ENCODE measurements around the gene AMPH. TPM values are rescaled to one million over a fixed set of nuclear protein-coding genes. Genes with fewer than 3 reads are reported as not detected.
A peak's percentile ranks its signal among the peaks of the same experiment; 100 is the strongest.

AMPH gene
- total RNA-seq, 1 experiment from 2014 or later, result not detected

GRCh38 chr7:38372290-38372689 lies 258.9 kb downstream of the AMPH start:
- TF ChIP-seq EZH2 (IDR thresholded peaks at IDR 0.05; ENCODE audit: low read depth) (no peak), CTCF (conservative IDR thresholded peaks at IDR 0.05) (no peak)
- Histone ChIP-seq H4K20me1 (ENCODE audit: insufficient read depth) (no peaks in the 10 kb centered on the region), H3K79me2 (ENCODE audit: low read depth) (no peaks in the 10 kb centered on the region), H3K4me3 (no peak overlapping the region), H3K4me1 (replicated peaks; ENCODE audit: insufficient read depth) (no peaks in the 10 kb centered on the region), H3F3A (ENCODE audit: insufficient read depth, low read depth) (no peaks in the 10 kb centered on the region), H3K9me2 (ENCODE audit: insufficient read depth) (no peaks in the 10 kb centered on the region), H3K27ac (no peak overlapping the region), H3K27me3 (ENCODE audit: insufficient read depth, low read depth) (0 out of 2 replicates have a peak, but pooled peaks cover 2% of the 10 kb centered on the region), H3K36me3 (ENCODE audit: low read depth) (no peaks in the 10 kb centered on the region), H2AFZ (no peak overlapping the region), H3K4me2 (no peak overlapping the region), H3K9me3 (ENCODE audit: insufficient read depth, low read depth) (no peaks in the 10 kb centered on the region)
- no TSS peak for BruUV-seq (replicated peaks)
- ChIA-PET CTCF (no interaction called here), POLR2A (ENCODE audit: unreplicated experiment) (no interaction called here)
- intact Hi-C loops (cut with micrococcal nuclease; ENCODE audit: unreplicated experiment), result no loop called here
- DNase-seq, result no peak

DNA sequence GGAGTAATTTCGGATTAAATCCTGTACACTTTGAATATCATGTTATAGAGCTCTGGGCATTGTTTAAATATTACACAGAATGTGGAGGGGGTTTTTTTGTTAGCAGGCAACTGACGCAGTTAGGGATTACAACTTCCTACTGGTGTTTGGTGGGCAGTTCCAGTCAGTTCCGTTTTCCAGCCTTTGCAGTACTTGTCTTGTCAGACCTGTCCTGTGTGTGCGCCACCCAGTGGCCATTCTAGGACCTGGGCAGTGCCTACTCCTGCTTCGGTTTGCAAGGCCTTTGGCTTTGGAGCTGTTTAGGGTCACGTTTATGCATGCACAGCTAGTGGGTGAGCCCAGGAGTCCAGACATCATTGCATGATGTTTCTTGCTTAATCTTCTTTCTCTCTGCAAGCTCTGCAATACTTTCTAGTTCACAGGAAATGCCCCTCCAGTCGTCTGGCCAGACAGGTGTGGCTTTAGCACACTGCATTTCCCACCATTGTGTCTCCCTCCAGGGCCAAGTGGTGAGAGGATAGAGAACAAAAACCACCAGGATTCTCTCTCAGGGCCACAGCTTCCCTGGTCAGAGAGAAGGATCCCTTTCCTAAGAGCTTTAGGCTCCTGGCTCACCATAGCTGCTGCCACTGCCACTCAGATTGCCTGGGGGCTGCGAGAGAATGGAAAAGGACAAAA lies 261.2 kb downstream of the AMPH start:
- ChIA-PET CTCF (interaction anchor here (0.9 to 1.4 kb wide), 4 partner anchors 12 to 154 kb away, joined by 3 to 5 read pairs (median 4); no protein-coding TSS in a partner anchor), POLR2A (ENCODE audit: unreplicated experiment) (no interaction called here)
- no peak overlapping the region for H3K27ac ChIP-seq
- no peaks in the 10 kb centered on the region for H3K27me3 ChIP-seq (ENCODE audit: insufficient read depth, low read depth)
- H3K79me2 ChIP-seq (ENCODE audit: low read depth), result no peaks in the 10 kb centered on the region
- DNase-seq, result peak; percentile 53 to 77
- H3K9me3 ChIP-seq (ENCODE audit: insufficient read depth, low read depth), result no peaks in the 10 kb centered on the region
- no peaks in the 10 kb centered on the region for H3K36me3 ChIP-seq (ENCODE audit: low read depth)
- BruUV-seq (replicated peaks), result no TSS peak
- no peak overlapping the region for H3K4me2 ChIP-seq
- TF ChIP-seq CTCF (conservative IDR thresholded peaks at IDR 0.05) (peak; percentile 84), EZH2 (IDR thresholded peaks at IDR 0.05; ENCODE audit: low read depth) (no peak)
- intact Hi-C loops (cut with micrococcal nuclease; ENCODE audit: unreplicated experiment), result loop anchor here (1.0 to 2.0 kb wide), 2 partner anchors 263 to 469 kb away; no protein-coding TSS in a partner anchor
- no peaks in the 10 kb centered on the region for H3K9me2 ChIP-seq (ENCODE audit: insufficient read depth)
- H4K20me1 ChIP-seq (ENCODE audit: insufficient read depth), result no peaks in the 10 kb centered on the region
- no peak overlapping the region for H2AFZ ChIP-seq
- H3K4me1 ChIP-seq (replicated peaks; ENCODE audit: insufficient read depth), result no peaks in the 10 kb centered on the region
- H3K4me3 ChIP-seq, result no peak overlapping the region
- no peaks in the 10 kb centered on the region for H3F3A ChIP-seq (ENCODE audit: insufficient read depth, low read depth)

- no peaks in the 10 kb centered on the region for H4K20me1 ChIP-seq (ENCODE audit: insufficient read depth)
- H3K9me2 ChIP-seq (ENCODE audit: insufficient read depth), result no peaks in the 10 kb centered on the region
- intact Hi-C loops (cut with micrococcal nuclease; ENCODE audit: unreplicated experiment), result loop anchor here (2.0 kb wide), 1 partner anchor 261 kb away; no protein-coding TSS in a partner anchor
- H2AFZ ChIP-seq, result no peak overlapping the region
- no peaks in the 10 kb centered on the region for H3K36me3 ChIP-seq (ENCODE audit: low read depth)
- H3K4me1 ChIP-seq (replicated peaks; ENCODE audit: insufficient read depth), result no peaks in the 10 kb centered on the region
- no peaks in the 10 kb centered on the region for H3K79me2 ChIP-seq (ENCODE audit: low read depth)
- ChIA-PET CTCF (interaction anchor here (0.5 kb wide), 1 partner anchor 1196 kb away, joined by 3 read pairs; no protein-coding TSS in a partner anchor), POLR2A (ENCODE audit: unreplicated experiment) (no interaction called here)
- no peak overlapping the region for H3K4me2 ChIP-seq
- H3F3A ChIP-seq (ENCODE audit: insufficient read depth, low read depth), result no peaks in the 10 kb centered on the region
- no peaks in the 10 kb centered on the region for H3K27me3 ChIP-seq (ENCODE audit: insufficient read depth, low read depth)
- no peak overlapping the region for H3K4me3 ChIP-seq
- no TSS peak for BruUV-seq (replicated peaks)
- DNase-seq, result peak; percentile 55 to 72
- TF ChIP-seq EZH2 (IDR thresholded peaks at IDR 0.05; ENCODE audit: low read depth) (no peak), CTCF (conservative IDR thresholded peaks at IDR 0.05) (peak; percentile 75)
- H3K9me3 ChIP-seq (ENCODE audit: insufficient read depth, low read depth), result no peaks in the 10 kb centered on the region; the same call in 1 of the 2 replicates
- no peak overlapping the region for H3K27ac ChIP-seq
Observed at GRCh38 chr7:38368191-38368605, 263.0 kb downstream of the AMPH start.
